ENCODE measurements around the gene CSPG4. TPM values are rescaled to one million over a fixed set of nuclear protein-coding genes. Genes with fewer than 3 reads are reported as not detected.
"Not testable (repeated sequence)": the region's sequence is repeated elsewhere in the genome, so short reads cannot be mapped to it uniquely, and the experiment has no call there.

Gene CSPG4
- total RNA-seq, 1 donor from 2014 or later: 246 TPM

- no peak for DNase-seq
Observed at GRCh38 chr15:75688278-75688557, 24.4 kb downstream of the CSPG4 start.

GRCh38 chr15:75687486-75688277, 25.0 kb downstream of the CSPG4 start:
- DNase-seq: no peak

GRCh38 chr15:75686212-75686642, 26.4 kb downstream of the CSPG4 start:
- peak; percentile 82 for DNase-seq

- no peak for DNase-seq
Observed at GRCh38 chr15:75685195-75685594, 27.5 kb downstream of the CSPG4 start.

GRCh38 chr15:75684648-75685047, 28.0 kb downstream of the CSPG4 start:
- DNase-seq: no peak

GRCh38 chr15:75683646-75684312, 28.9 kb downstream of the CSPG4 start:
- peak; percentile 68 for DNase-seq

GRCh38 chr15:75682181-75683135, 30.2 kb downstream of the CSPG4 start:
- no peak for DNase-seq

- DNase-seq: no peak
Observed at GRCh38 chr15:75680007-75680789, 32.5 kb downstream of the CSPG4 start.

- DNase-seq: not testable (repeated sequence)
Observed at GRCh38 chr15:75678324-75678690, 34.3 kb downstream of the CSPG4 start.

GRCh38 chr15:75677465-75678323, 35.0 kb downstream of the CSPG4 start:
- DNase-seq: no peak

GRCh38 chr15:75676688-75677464, 35.8 kb downstream of the CSPG4 start:
- no peak for DNase-seq

GRCh38 chr15:75675579-75676404, 36.9 kb downstream of the CSPG4 start:
- no peak for DNase-seq

- DNase-seq: no peak
Observed at GRCh38 chr15:75674366-75674765, 38.3 kb downstream of the CSPG4 start.

- peak; percentile 89 for DNase-seq
Observed at GRCh38 chr15:75673426-75674235, 39.0 kb downstream of the CSPG4 start.

GRCh38 chr15:75672646-75673425, 39.8 kb downstream of the CSPG4 start:
- peak; percentile 74 for DNase-seq

GRCh38 chr15:75671730-75672602, 40.7 kb downstream of the CSPG4 start:
- DNase-seq: peak; percentile 54

GRCh38 chr15:75669879-75670212, 42.8 kb downstream of the CSPG4 start:
- no peak for DNase-seq

Data from tongue (tissue), 2 donors.